ENCODE data around the gene CNRIP1. TPM values are rescaled to one million over a fixed set of nuclear protein-coding genes. Genes with fewer than 3 reads are reported as not detected.

CNRIP1 gene
- total RNA-seq, 4 donors from 2014 or later = 4.7 to 7.6 (median 6.5) TPM

GRCh38 chr2:68320118-68320641, 431 bp upstream of the CNRIP1 start:
- intact Hi-C loops (cut with DNase I; ENCODE audit: low total_unique reads) = no loop called here
- in situ Hi-C loops (cut with MboI; ENCODE audit: low sequenced_read_pairs in 4 of 4) = no loop called here
- TF ChIP-seq POLR2A (IDR thresholded peaks at IDR 0.05) (no peak), CTCF (IDR thresholded peaks at IDR 0.05 in 4 of 5, conservative IDR thresholded peaks at IDR 0.05 in 1 of 5) (no peak)
- peak overlapping the region; percentile 68 to 90 (median 78) for H3K4me3 ChIP-seq
- H3K36me3 ChIP-seq = no peaks in the 10 kb centered on the region
- DNase-seq (no peak), ATAC-seq (no peak)
- H3K9me3 ChIP-seq = no peaks in the 10 kb centered on the region
- peak overlapping the region; percentile 80 to 88 (median 88) for H3K27ac ChIP-seq
- H3K4me1 ChIP-seq = peaks cover 0 to 17% of the 10 kb centered on the region in 2 donors
- no peaks in the 10 kb centered on the region for H3K27me3 ChIP-seq

- peaks cover 0 to 17% of the 10 kb centered on the region in 2 donors for H3K4me1 ChIP-seq
- peak overlapping the region; percentile 68 to 90 (median 78) for H3K4me3 ChIP-seq
- H3K9me3 ChIP-seq = no peaks in the 10 kb centered on the region
- ATAC-seq (peak; percentile 15 to 52), DNase-seq (peak in 1 of 2 donors; percentile 16)
- intact Hi-C loops (cut with DNase I; ENCODE audit: low total_unique reads) = loop anchor here (2.0 kb wide), 1 partner anchor 68 kb away; no protein-coding TSS in a partner anchor
- H3K36me3 ChIP-seq = peaks cover 0 to 4% of the 10 kb centered on the region in 2 donors
- TF ChIP-seq CTCF (IDR thresholded peaks at IDR 0.05 in 4 of 5, conservative IDR thresholded peaks at IDR 0.05 in 1 of 5) = no peak
- TF ChIP-seq POLR2A (IDR thresholded peaks at IDR 0.05) = no peak
- H3K27me3 ChIP-seq = no peaks in the 10 kb centered on the region
- in situ Hi-C loops (cut with MboI; ENCODE audit: low sequenced_read_pairs in 4 of 4) = no loop called here
- peak overlapping the region; percentile 80 to 88 (median 88) for H3K27ac ChIP-seq
Observed at GRCh38 chr2:68318914-68319397, 793 bp downstream of the CNRIP1 start.

- peak overlapping the region; percentile 80 to 88 (median 88) for H3K27ac ChIP-seq
- ATAC-seq (no peak), DNase-seq (no peak)
- no peaks in the 10 kb centered on the region for H3K9me3 ChIP-seq
- intact Hi-C loops (cut with DNase I; ENCODE audit: low total_unique reads) = loop anchor here (2.0 kb wide), 1 partner anchor 67 kb away; no protein-coding TSS in a partner anchor
- in situ Hi-C loops (cut with MboI; ENCODE audit: low sequenced_read_pairs in 4 of 4) = no loop called here
- H3K4me3 ChIP-seq = peak overlapping the region; percentile 68 to 90 (median 78)
- H3K36me3 ChIP-seq = peaks cover 0 to 4% of the 10 kb centered on the region in 2 donors
- peaks cover 0 to 17% of the 10 kb centered on the region in 2 donors for H3K4me1 ChIP-seq
- no peaks in the 10 kb centered on the region for H3K27me3 ChIP-seq
- TF ChIP-seq CTCF (IDR thresholded peaks at IDR 0.05 in 4 of 5, conservative IDR thresholded peaks at IDR 0.05 in 1 of 5) = no peak
- TF ChIP-seq POLR2A (IDR thresholded peaks at IDR 0.05) = no peak
Observed at GRCh38 chr2:68317971-68318913, 1.5 kb downstream of the CNRIP1 start.

- Histone ChIP-seq H3K4me3 (no peak overlapping the region), H3K4me1 (peaks cover 0 to 17% of the 10 kb centered on the region in 2 donors), H3K27ac (no peak overlapping the region), H3K36me3 (peaks cover 0 to 4% of the 10 kb centered on the region in 2 donors), H3K9me3 (no peaks in the 10 kb centered on the region), H3K27me3 (no peaks in the 10 kb centered on the region)
- in situ Hi-C loops (cut with MboI; ENCODE audit: low sequenced_read_pairs in 4 of 4) = no loop called here
- ATAC-seq (no peak), DNase-seq (no peak)
- intact Hi-C loops (cut with DNase I; ENCODE audit: low total_unique reads) = no loop called here
- TF ChIP-seq POLR2A (IDR thresholded peaks at IDR 0.05) = no peak
- no peak for TF ChIP-seq CTCF (IDR thresholded peaks at IDR 0.05 in 4 of 5, conservative IDR thresholded peaks at IDR 0.05 in 1 of 5)
Observed at GRCh38 chr2:68316111-68316510, 3.6 kb downstream of the CNRIP1 start.

All from gastrocnemius medialis (tissue), 4 donors.